Adrenal gland (tissue), 5 donors: ENCODE measurements around the gene SREBF1.

Experiments used
- POLR2A ChIP-seq, 2 donors: fragments of 450-650 bp; IDR thresholded peaks; one replicate each; pipeline ENCODE4 v1.6.1; 2017; ENCODE audit warnings: antibody characterized with exemption in 2 of 2, mild to moderate bottlenecking in 2 of 2, moderate library complexity in 1 of 2
- TF ChIP-seq, protein P1 (sequence below), 6 experiments: fragments of 450-650 bp in 4 of 6; fragments of 200-600 bp in 2 of 6; sonication (generic) in 1 of 6; IDR thresholded peaks; 1 replicate in 5 of 6; 2 replicates in 1 of 6; pipeline versions ENCODE4 v1.5.1 to v1.8.0; 2016 to 2021; ENCODE audit warnings: antibody characterized with exemption in 6 of 6, mild to moderate bottlenecking in 2 of 6, moderate library complexity in 1 of 6
- donor health status: DM: no; HTN: no; CAD: no.

- TF ChIP-seq, protein P1, sequence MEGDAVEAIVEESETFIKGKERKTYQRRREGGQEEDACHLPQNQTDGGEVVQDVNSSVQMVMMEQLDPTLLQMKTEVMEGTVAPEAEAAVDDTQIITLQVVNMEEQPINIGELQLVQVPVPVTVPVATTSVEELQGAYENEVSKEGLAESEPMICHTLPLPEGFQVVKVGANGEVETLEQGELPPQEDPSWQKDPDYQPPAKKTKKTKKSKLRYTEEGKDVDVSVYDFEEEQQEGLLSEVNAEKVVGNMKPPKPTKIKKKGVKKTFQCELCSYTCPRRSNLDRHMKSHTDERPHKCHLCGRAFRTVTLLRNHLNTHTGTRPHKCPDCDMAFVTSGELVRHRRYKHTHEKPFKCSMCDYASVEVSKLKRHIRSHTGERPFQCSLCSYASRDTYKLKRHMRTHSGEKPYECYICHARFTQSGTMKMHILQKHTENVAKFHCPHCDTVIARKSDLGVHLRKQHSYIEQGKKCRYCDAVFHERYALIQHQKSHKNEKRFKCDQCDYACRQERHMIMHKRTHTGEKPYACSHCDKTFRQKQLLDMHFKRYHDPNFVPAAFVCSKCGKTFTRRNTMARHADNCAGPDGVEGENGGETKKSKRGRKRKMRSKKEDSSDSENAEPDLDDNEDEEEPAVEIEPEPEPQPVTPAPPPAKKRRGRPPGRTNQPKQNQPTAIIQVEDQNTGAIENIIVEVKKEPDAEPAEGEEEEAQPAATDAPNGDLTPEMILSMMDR (IDR thresholded peaks at IDR 0.05): no peak
- no peak for TF ChIP-seq POLR2A (IDR thresholded peaks at IDR 0.05)
Observed at GRCh38 chr17:17851103-17852002, 14.6 kb upstream of the SREBF1 start.
